ENCODE data around the gene HOXB3.

The HOXB3 gene

GRCh38 chr17:48550502-48551213 is 39.4 kb downstream of the HOXB3 start:
- H3K27me3 ChIP-seq (ENCODE audit: insufficient read depth, low read length): no peaks in the 10 kb centered on the region
- no peak for TF ChIP-seq EZH2 (IDR thresholded peaks at IDR 0.05; ENCODE audit: borderline replicate concordance, low read length)
- no peak for TF ChIP-seq CTCF (IDR thresholded peaks at IDR 0.05; ENCODE audit: low read length)

GRCh38 chr17:48549914-48550501 is 40.0 kb downstream of the HOXB3 start:
- H3F3A ChIP-seq (ENCODE audit: insufficient read depth, low read length): no peaks in the 10 kb centered on the region
- no peak overlapping the region for H3K4me3 ChIP-seq (ENCODE audit: low read depth, low read length, poor library complexity, severe bottlenecking)
- H3K9me2 ChIP-seq (ENCODE audit: low read depth, low read length): no peaks in the 10 kb centered on the region
- no peak overlapping the region for H3K9ac ChIP-seq (ENCODE audit: low read length)
- H3K27me3 ChIP-seq (ENCODE audit: insufficient read depth, low read length): no peaks in the 10 kb centered on the region
- H3K4me1 ChIP-seq (ENCODE audit: insufficient read depth, low read length, severe bottlenecking): no peaks in the 10 kb centered on the region
- H3K27ac ChIP-seq (ENCODE audit: low read depth, low read length, poor library complexity, severe bottlenecking): no peak overlapping the region
- no peak overlapping the region for H2AFZ ChIP-seq (ENCODE audit: low read length)
- H4K20me1 ChIP-seq (ENCODE audit: insufficient read depth, low read length): no peaks in the 10 kb centered on the region
- H3K4me2 ChIP-seq (ENCODE audit: low read length): no peak overlapping the region
- H3K79me2 ChIP-seq (ENCODE audit: insufficient read depth, low read length): no peaks in the 10 kb centered on the region
- H3K9me3 ChIP-seq (ENCODE audit: low read length): no peaks in the 10 kb centered on the region
- no peaks in the 10 kb centered on the region for H3K36me3 ChIP-seq (ENCODE audit: insufficient read depth, low read length)
- TF ChIP-seq EZH2 (IDR thresholded peaks at IDR 0.05; ENCODE audit: borderline replicate concordance, low read length) (no peak), CTCF (IDR thresholded peaks at IDR 0.05; ENCODE audit: low read length) (no peak)

More at GRCh38 chr17:48550502-48551213, 39.4 kb downstream of the HOXB3 start:
- Histone ChIP-seq H3F3A (ENCODE audit: insufficient read depth, low read length) (no peaks in the 10 kb centered on the region), H3K9me3 (ENCODE audit: low read length) (no peaks in the 10 kb centered on the region), H4K20me1 (ENCODE audit: insufficient read depth, low read length) (no peaks in the 10 kb centered on the region), H2AFZ (ENCODE audit: low read length) (no peak overlapping the region), H3K4me3 (ENCODE audit: low read depth, low read length, poor library complexity, severe bottlenecking) (no peak overlapping the region), H3K36me3 (ENCODE audit: insufficient read depth, low read length) (no peaks in the 10 kb centered on the region), H3K79me2 (ENCODE audit: insufficient read depth, low read length) (no peaks in the 10 kb centered on the region), H3K4me1 (ENCODE audit: insufficient read depth, low read length, severe bottlenecking) (no peaks in the 10 kb centered on the region), H3K4me2 (ENCODE audit: low read length) (no peak overlapping the region), H3K27ac (ENCODE audit: low read depth, low read length, poor library complexity, severe bottlenecking) (no peak overlapping the region), H3K9me2 (ENCODE audit: low read depth, low read length) (no peaks in the 10 kb centered on the region), H3K9ac (ENCODE audit: low read length) (no peak overlapping the region)

GRCh38 chr17:48549281-48549630 is 40.8 kb downstream of the HOXB3 start:
- no peak for TF ChIP-seq CTCF (IDR thresholded peaks at IDR 0.05; ENCODE audit: low read length)
- H3K79me2 ChIP-seq (ENCODE audit: insufficient read depth, low read length): no peaks in the 10 kb centered on the region
- H3K27me3 ChIP-seq (ENCODE audit: insufficient read depth, low read length): no peaks in the 10 kb centered on the region
- no peak overlapping the region for H3K4me2 ChIP-seq (ENCODE audit: low read length)
- H3F3A ChIP-seq (ENCODE audit: insufficient read depth, low read length): no peaks in the 10 kb centered on the region
- no peaks in the 10 kb centered on the region for H3K9me2 ChIP-seq (ENCODE audit: low read depth, low read length)
- no peaks in the 10 kb centered on the region for H3K4me1 ChIP-seq (ENCODE audit: insufficient read depth, low read length, severe bottlenecking)
- H3K36me3 ChIP-seq (ENCODE audit: insufficient read depth, low read length): no peaks in the 10 kb centered on the region
- no peaks in the 10 kb centered on the region for H4K20me1 ChIP-seq (ENCODE audit: insufficient read depth, low read length)
- H3K27ac ChIP-seq (ENCODE audit: low read depth, low read length, poor library complexity, severe bottlenecking): no peak overlapping the region
- no peaks in the 10 kb centered on the region for H3K9me3 ChIP-seq (ENCODE audit: low read length)
- no peak overlapping the region for H3K9ac ChIP-seq (ENCODE audit: low read length)
- H3K4me3 ChIP-seq (ENCODE audit: low read depth, low read length, poor library complexity, severe bottlenecking): no peak overlapping the region
- H2AFZ ChIP-seq (ENCODE audit: low read length): no peak overlapping the region
